Upper lobe of left lung (tissue), 6 donors: ENCODE measurements around the gene STIM1. TPM values are rescaled to one million over a fixed set of nuclear protein-coding genes. Genes with fewer than 3 reads are reported as not detected.

Source experiments
- ATAC-seq, 2 donors: fragments of 200-7000 bp; cut with Tn5 transposase; one replicate each; pipeline ENCODE4 v1.9.1; 2022; ENCODE audit warnings: mild to moderate bottlenecking in 2 of 2, moderate library complexity in 2 of 2; ENCODE audit not compliant: low FRiP score in 2 of 2
- DNase-seq, 2 donors: peaks; one replicate each; pipeline ENCODE4 v3.0.0-alpha.2; 2019 to 2020
- H3K27ac ChIP-seq, 4 donors: fragments of 200-600 bp; sonication (generic); one replicate each; pipeline ENCODE4 v1.5.1; 2016 to 2019
- H3K27me3 ChIP-seq, 4 donors: fragments of 200-600 bp; sonication (generic); one replicate each; pipeline ENCODE4 v1.5.1; 2017 to 2019
- H3K36me3 ChIP-seq, 4 donors: fragments of 200-600 bp; sonication (generic); one replicate each; pipeline ENCODE4 v1.5.1; 2016 to 2019
- H3K4me1 ChIP-seq, 4 donors: fragments of 200-600 bp; sonication (generic); one replicate each; pipeline ENCODE4 v1.5.1; 2018 to 2019
- H3K4me3 ChIP-seq, 4 donors: fragments of 200-600 bp; sonication (generic); one replicate each; pipeline ENCODE4 v1.5.1; 2017 to 2019; ENCODE audit warnings: mild to moderate bottlenecking in 2 of 4, moderate library complexity in 1 of 4
- H3K9me3 ChIP-seq, 4 donors: fragments of 200-600 bp; sonication (generic); one replicate each; pipeline ENCODE4 v1.5.1; 2018 to 2019
- CTCF ChIP-seq, 6 experiments: fragments of 450-650 bp in 4 of 6; fragments of 200-600 bp in 2 of 6; sonication (generic) in 2 of 6; IDR thresholded peaks; one replicate each; pipeline ENCODE4 v1.5.1; 2016 to 2019; ENCODE audit warnings: antibody characterized with exemption in 6 of 6
- EP300 ChIP-seq, 4 donors: sonication (generic); formaldehyde crosslinking; IDR thresholded peaks; one replicate each; pipeline ENCODE4 v1.5.1; 2017; ENCODE audit warnings: antibody characterized with exemption in 4 of 4, control low read depth in 2 of 4
- POLR2A ChIP-seq, 4 donors: fragments of 450-650 bp; IDR thresholded peaks; one replicate each; pipeline ENCODE4 v1.5.1; 2016 to 2017; ENCODE audit warnings: antibody characterized with exemption in 4 of 4, mild to moderate bottlenecking in 2 of 4
- POLR2AphosphoS5 ChIP-seq, 2 donors: sonication (generic); formaldehyde crosslinking; IDR thresholded peaks; one replicate each; pipeline ENCODE4 v1.5.1; 2017; ENCODE audit warnings: antibody characterized with exemption in 2 of 2
- WGBS, 2 donors: methylation state at CpG; one replicate each; pipeline ENCODE4 v1.1.5; 2017 to 2018; 5-methylcytosine and 5-hydroxymethylcytosine counted together
- total RNA-seq, 6 donors: library from RNA; depleted of rRNA in 4 of 6; stranded (reverse); fragments of >200 nt in 4 of 6; gene quantifications; one replicate each; pipeline versions ENCODE4 v1.1.0 to v1.2.1, GENCODE V29; 2016 to 2021
- donor health status: DM: no; HTN: no; CAD: no; lungs with moderate emphysema.
- donor health status: DM: no; HTN: yes; CAD: no; lungs with severe emphysema.

STIM1 gene
- total RNA-seq, 6 donors from 2014 or later: 39.7 to 81.8 (median 56.5) TPM

DNA sequence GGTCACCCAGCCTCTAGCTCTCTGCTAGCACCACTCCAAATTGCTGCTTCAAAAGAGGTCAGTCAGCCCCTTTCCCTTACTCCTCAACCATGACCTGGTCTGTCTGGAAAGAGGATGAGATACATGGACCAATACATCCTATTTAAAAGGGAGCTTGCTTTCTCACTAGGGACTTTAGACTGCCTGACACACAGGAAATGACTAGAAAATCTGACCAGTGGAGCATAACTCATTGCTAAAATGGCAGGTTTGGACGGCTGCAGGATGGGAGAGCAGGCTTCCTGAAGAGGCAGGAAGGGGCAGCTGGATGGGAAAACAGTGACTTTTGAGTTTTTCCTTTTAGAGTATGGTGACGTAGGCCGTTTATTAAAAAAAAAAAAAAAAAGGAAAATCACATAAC is 25.3 kb downstream of the STIM1 start:
- Histone ChIP-seq H3K27ac (peak overlapping the region in 3 of 4 donors; percentile 30 to 60 (median 57)), H3K9me3 (no peaks in the 10 kb centered on the region), H3K36me3 (no peaks in the 10 kb centered on the region), H3K27me3 (no peaks in the 10 kb centered on the region), H3K4me1 (peaks cover 28 to 53% (median 32%) of the 10 kb centered on the region in 4 donors), H3K4me3 (no peak overlapping the region)
- 49 to 61% methylated on average over 3 of the region's 3 CpGs for WGBS, 2 donors
- no peak for TF ChIP-seq CTCF (IDR thresholded peaks at IDR 0.05)
- no peak for TF ChIP-seq POLR2A (IDR thresholded peaks at IDR 0.05)
- no peak for TF ChIP-seq POLR2AphosphoS5 (IDR thresholded peaks at IDR 0.05)
- TF ChIP-seq EP300 (IDR thresholded peaks at IDR 0.05): no peak
- peak in 1 of 2 donors; percentile 23 for ATAC-seq
- DNase-seq: no peak

- ATAC-seq: no peak
- Histone ChIP-seq H3K4me3 (no peak overlapping the region), H3K4me1 (peaks cover 25 to 46% (median 29%) of the 10 kb centered on the region in 4 donors), H3K36me3 (no peaks in the 10 kb centered on the region), H3K27ac (no peak overlapping the region), H3K9me3 (no peaks in the 10 kb centered on the region), H3K27me3 (no peaks in the 10 kb centered on the region)
- DNase-seq: no peak
- TF ChIP-seq POLR2A (IDR thresholded peaks at IDR 0.05) (no peak), POLR2AphosphoS5 (IDR thresholded peaks at IDR 0.05) (no peak), EP300 (IDR thresholded peaks at IDR 0.05) (no peak), CTCF (IDR thresholded peaks at IDR 0.05) (no peak)
Measured at GRCh38 chr11:3882655-3883054, 27.2 kb downstream of the STIM1 start.

DNA sequence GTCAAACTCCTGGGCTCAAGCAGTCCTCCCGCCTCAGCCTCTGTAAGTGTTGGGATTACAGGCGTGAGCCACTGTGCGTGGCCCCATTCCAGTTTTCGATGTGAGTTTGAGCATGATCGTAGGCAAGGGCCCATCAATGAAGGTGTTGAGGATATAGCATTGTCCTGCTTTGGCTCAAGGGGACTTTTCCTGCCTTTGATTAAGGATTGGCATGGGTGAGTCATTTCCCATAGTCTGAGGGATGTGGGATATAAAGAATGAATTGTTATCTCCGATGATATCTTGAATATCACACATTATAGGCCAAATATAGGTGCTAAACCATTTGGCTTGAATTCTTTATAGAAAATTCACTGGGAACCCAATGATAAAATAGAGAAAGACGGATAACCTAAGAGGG is 30.4 kb downstream of the STIM1 start:
- TF ChIP-seq POLR2AphosphoS5 (IDR thresholded peaks at IDR 0.05) (no peak), POLR2A (IDR thresholded peaks at IDR 0.05) (no peak), CTCF (IDR thresholded peaks at IDR 0.05) (no peak), EP300 (IDR thresholded peaks at IDR 0.05) (no peak)
- Histone ChIP-seq H3K9me3 (no peaks in the 10 kb centered on the region), H3K27me3 (no peaks in the 10 kb centered on the region), H3K36me3 (no peaks in the 10 kb centered on the region), H3K4me1 (peaks cover 2 to 18% (median 8%) of the 10 kb centered on the region in 4 donors), H3K27ac (no peak overlapping the region), H3K4me3 (no peak overlapping the region)
- ATAC-seq: no peak
- DNase-seq: no peak
- WGBS, 2 donors: 89 to 91% methylated on average over 7 of the region's 7 CpGs

DNA sequence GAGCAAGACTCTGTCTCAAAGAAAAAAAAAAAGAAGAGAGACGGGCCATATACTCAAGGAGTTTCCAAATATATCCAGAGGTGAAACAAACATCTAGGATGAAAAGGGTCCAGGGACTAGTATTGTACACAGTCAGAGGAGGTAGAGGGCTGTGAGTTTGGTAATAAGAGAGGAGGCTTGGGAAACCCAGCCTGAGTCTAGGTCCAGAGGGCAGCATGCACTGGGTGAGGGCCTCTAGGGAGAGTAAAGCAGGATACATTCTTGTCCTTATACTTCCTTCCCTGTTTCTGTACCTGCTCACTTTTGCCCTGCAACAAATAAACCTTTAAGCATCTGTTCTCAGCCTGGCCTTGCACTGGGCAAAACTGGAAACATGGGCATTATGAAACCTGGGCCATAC is 31.5 kb downstream of the STIM1 start:
- TF ChIP-seq POLR2A (IDR thresholded peaks at IDR 0.05) (no peak), POLR2AphosphoS5 (IDR thresholded peaks at IDR 0.05) (no peak), EP300 (IDR thresholded peaks at IDR 0.05) (no peak), CTCF (IDR thresholded peaks at IDR 0.05) (no peak)
- Histone ChIP-seq H3K4me1 (peaks cover 0 to 10% (median 3%) of the 10 kb centered on the region in 4 donors), H3K36me3 (no peaks in the 10 kb centered on the region), H3K27ac (no peak overlapping the region), H3K27me3 (no peaks in the 10 kb centered on the region), H3K4me3 (no peak overlapping the region), H3K9me3 (no peaks in the 10 kb centered on the region)
- ATAC-seq (no peak), DNase-seq (no peak)
- 77 to 89% methylated on average over 1 of the region's 1 CpG for WGBS, 2 donors

GRCh38 chr11:3888876-3889275 is 33.4 kb downstream of the STIM1 start:
- ATAC-seq: no peak
- Histone ChIP-seq H3K36me3 (no peaks in the 10 kb centered on the region), H3K4me1 (peaks cover 4 to 10% (median 10%) of the 10 kb centered on the region in 4 donors), H3K27me3 (no peaks in the 10 kb centered on the region), H3K9me3 (no peaks in the 10 kb centered on the region), H3K27ac (no peak overlapping the region), H3K4me3 (no peak overlapping the region)
- no peak for TF ChIP-seq EP300 (IDR thresholded peaks at IDR 0.05)
- TF ChIP-seq POLR2A (IDR thresholded peaks at IDR 0.05): no peak
- no peak for TF ChIP-seq POLR2AphosphoS5 (IDR thresholded peaks at IDR 0.05)
- no peak for TF ChIP-seq CTCF (IDR thresholded peaks at IDR 0.05)
- DNase-seq: no peak
